Gastrocnemius medialis (tissue), 4 donors: Measurements from ENCODE around the gene ITPKB.

ENCODE experiments used
- CTCF ChIP-seq, 5 experiments: fragments of 450-650 bp in 3 of 5; fragments of 200-600 bp in 2 of 5; sonication (generic) in 2 of 5; IDR thresholded peaks in 4 of 5; conservative IDR thresholded peaks in 1 of 5; 1 replicate in 4 of 5; 2 replicates in 1 of 5; pipeline ENCODE4 v1.5.1; 2016 to 2019; ENCODE audit warnings: antibody characterized with exemption in 5 of 5, mild to moderate bottlenecking in 3 of 5, moderate library complexity in 3 of 5
- POLR2A ChIP-seq, 2 donors: fragments of 450-650 bp; IDR thresholded peaks; one replicate each; pipeline ENCODE4 v1.6.1; 2017; ENCODE audit warnings: antibody characterized with exemption in 2 of 2, mild to moderate bottlenecking in 2 of 2, moderate library complexity in 2 of 2

- TF ChIP-seq CTCF (IDR thresholded peaks at IDR 0.05 in 4 of 5, conservative IDR thresholded peaks at IDR 0.05 in 1 of 5) (peak; percentile 87 to 96 (median 91)), POLR2A (IDR thresholded peaks at IDR 0.05) (no peak)
Measured at GRCh38 chr1:226626577-226626956, 112.5 kb downstream of the ITPKB start.
